Lower lobe of right lung (tissue), 2 donors: ENCODE measurements around the gene GPR179. TPM values are rescaled to one million over a fixed set of nuclear protein-coding genes. Genes with fewer than 3 reads are reported as not detected.
"Not testable (repeated sequence)": the region's sequence is repeated elsewhere in the genome, so short reads cannot be mapped to it uniquely, and the experiment has no call there.

Experiments used
- ATAC-seq, 2 donors: fragments of 200-7000 bp; cut with Tn5 transposase; one replicate each; pipeline ENCODE4 v1.9.1; 2020 to 2022; ENCODE audit warnings: mild to moderate bottlenecking in 2 of 2, moderate library complexity in 2 of 2
- DNase-seq: peaks from one replicate; pipeline ENCODE4 v3.0.0-alpha.2; 2020
- H3K27ac ChIP-seq: fragments of 200-600 bp; one replicate; pipeline ENCODE4 v1.8.0; 2022
- H3K27me3 ChIP-seq: fragments of 200-600 bp; one replicate; pipeline ENCODE4 v1.8.0; 2022; ENCODE audit warnings: low read depth
- H3K36me3 ChIP-seq: fragments of 200-600 bp; one replicate; pipeline ENCODE4 v1.8.0; 2022; ENCODE audit warnings: mild to moderate bottlenecking
- H3K4me1 ChIP-seq: fragments of 200-600 bp; one replicate; pipeline ENCODE4 v1.8.0; 2022
- H3K4me3 ChIP-seq: fragments of 200-600 bp; one replicate; pipeline ENCODE4 v1.8.0; 2022; ENCODE audit warnings: mild to moderate bottlenecking
- H3K9me3 ChIP-seq: fragments of 200-600 bp; one replicate; pipeline ENCODE4 v1.8.0; 2022
- intact Hi-C: fragments of 100-400 bp; cut with DNase I; formaldehyde crosslinking; loops from one replicate; pipeline ENCODE4 v1.11.0; 2022
- total RNA-seq: library from RNA; stranded (reverse); fragmentation: NEBNext Ultra II Directional; extraction: Animal tissue kit (Norgen Biotek cat#: 25700); gene quantifications from one replicate; pipeline ENCODE4 v1.2.1, GENCODE V29; 2021
- TF ChIP-seq, protein P1 (sequence below): fragments of 200-600 bp; IDR thresholded peaks from one replicate; pipeline ENCODE4 v1.8.0; 2022; ENCODE audit warnings: antibody characterized with exemption, mild to moderate bottlenecking
- donor health status: DM: no; HTN: yes; CAD: no; lungs with severe emphysema.

GPR179 gene
- total RNA-seq, 1 donor from 2014 or later: 0.15 TPM

DNA sequence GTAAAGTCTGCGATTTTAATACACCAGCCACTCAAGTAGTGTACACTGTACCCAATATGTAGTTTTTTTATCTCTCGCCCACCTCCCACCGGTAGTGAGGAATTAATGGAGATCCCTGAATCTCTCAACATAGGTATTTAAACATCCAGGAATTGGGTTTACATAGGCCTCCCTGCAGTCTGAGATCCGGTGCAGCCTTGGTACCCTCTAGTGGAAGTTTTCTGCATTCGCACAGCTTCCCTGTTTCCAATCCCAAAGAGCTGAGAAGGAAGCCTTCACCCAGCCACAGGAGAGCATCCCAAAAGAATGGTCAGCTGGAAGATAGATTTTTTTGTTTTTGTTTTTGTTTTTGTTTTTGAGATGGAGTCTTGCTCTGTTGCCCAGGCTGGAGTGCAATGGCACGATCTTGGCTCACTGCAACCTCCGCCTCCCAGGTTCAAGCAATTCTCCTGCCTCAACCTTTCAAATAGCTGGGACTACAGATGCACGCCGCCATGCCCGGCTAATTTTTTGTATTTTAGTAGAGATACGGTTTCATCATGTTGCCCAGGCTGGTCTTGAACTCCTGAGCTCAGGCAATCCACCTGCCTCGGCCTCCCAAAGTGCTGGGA, 55.4 kb downstream of the GPR179 start:
- H3K27me3 ChIP-seq, H3K4me3 ChIP-seq, DNase-seq, H3K27ac ChIP-seq, H3K36me3 ChIP-seq, intact Hi-C loops, H3K4me1 ChIP-seq, H3K9me3 ChIP-seq: not testable (repeated sequence)
- ATAC-seq: peak; percentile 61 to 63
- TF ChIP-seq, protein P1, sequence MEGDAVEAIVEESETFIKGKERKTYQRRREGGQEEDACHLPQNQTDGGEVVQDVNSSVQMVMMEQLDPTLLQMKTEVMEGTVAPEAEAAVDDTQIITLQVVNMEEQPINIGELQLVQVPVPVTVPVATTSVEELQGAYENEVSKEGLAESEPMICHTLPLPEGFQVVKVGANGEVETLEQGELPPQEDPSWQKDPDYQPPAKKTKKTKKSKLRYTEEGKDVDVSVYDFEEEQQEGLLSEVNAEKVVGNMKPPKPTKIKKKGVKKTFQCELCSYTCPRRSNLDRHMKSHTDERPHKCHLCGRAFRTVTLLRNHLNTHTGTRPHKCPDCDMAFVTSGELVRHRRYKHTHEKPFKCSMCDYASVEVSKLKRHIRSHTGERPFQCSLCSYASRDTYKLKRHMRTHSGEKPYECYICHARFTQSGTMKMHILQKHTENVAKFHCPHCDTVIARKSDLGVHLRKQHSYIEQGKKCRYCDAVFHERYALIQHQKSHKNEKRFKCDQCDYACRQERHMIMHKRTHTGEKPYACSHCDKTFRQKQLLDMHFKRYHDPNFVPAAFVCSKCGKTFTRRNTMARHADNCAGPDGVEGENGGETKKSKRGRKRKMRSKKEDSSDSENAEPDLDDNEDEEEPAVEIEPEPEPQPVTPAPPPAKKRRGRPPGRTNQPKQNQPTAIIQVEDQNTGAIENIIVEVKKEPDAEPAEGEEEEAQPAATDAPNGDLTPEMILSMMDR: peak; percentile 21

DNA sequence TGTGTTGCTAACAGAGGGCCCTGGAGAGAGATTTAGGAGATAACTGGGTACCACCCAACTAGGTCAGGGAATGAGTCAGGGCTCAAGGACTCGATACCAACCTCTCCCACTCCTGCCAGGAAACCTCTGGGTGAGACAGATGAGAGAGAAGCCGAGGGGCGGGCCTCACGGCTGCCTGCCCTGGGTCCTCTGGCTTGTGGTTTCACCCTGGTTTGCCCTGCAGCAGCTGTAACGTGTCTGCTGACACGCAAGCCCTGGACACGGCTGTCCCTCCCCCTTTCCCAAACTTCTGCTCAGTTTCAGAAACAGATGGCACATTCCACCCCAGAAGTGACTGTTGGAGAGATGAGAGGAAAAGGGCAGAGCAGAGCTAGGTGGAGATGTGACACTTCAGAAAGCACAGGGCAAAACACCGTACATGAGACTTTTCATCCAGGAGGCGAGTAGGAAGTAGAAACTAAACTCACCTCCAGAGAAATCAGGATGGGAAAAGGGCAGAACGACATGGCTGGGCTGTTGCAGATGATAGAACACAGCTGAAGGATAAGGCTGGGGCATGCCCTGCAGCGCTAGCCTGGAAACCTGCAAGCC, 57.2 kb downstream of the GPR179 start:
- H3K4me3 ChIP-seq, intact Hi-C loops, H3K4me1 ChIP-seq, H3K27ac ChIP-seq, DNase-seq, H3K9me3 ChIP-seq, H3K27me3 ChIP-seq, H3K36me3 ChIP-seq: not testable (repeated sequence)
- ATAC-seq: peak; percentile 93 to 96

DNA sequence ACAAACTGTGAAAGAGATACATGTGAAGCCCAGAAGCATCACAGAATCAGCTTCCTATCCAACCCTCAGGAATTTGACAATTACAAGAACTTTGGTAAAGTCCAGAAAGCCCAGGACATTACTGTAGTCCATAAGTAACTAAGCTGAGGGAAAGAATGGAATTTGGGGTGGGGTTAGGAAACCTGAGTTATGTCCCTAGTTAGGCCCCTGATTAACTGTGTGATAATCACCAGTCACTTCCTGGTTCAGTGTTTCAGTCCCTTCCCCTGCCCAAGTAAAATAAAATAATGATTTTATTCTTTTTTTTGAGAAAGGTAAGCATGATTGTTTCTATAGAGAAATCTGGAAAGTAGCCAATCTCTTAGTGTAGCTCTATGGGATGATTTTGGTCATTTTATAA, 57.8 kb downstream of the GPR179 start:
- H3K27ac ChIP-seq, H3K27me3 ChIP-seq, H3K4me3 ChIP-seq, H3K9me3 ChIP-seq, DNase-seq, intact Hi-C loops, H3K4me1 ChIP-seq, H3K36me3 ChIP-seq: not testable (repeated sequence)
- ATAC-seq: peak in 1 of 2 donors; percentile 31

Other genes with a start within 250 kb of the GPR179 start
- gene TBC1D3E, start 216.0 kb downstream of the GPR179 start, total RNA-seq: not detected
- not detected for gene TBC1D3, start 151.4 kb downstream of the GPR179 start, total RNA-seq
- 26.7 TPM for gene MRPL45, start 46.8 kb downstream of the GPR179 start, total RNA-seq
- gene SOCS7, start 7.9 kb upstream of the GPR179 start, total RNA-seq: 23.0 TPM
- gene ARHGAP23, start 84.5 kb upstream of the GPR179 start, total RNA-seq: 48.4 TPM